WI38 (cell line): ENCODE results near the gene VPS26C.

Experiments used
- H3K4me3 ChIP-seq: 2 replicates; pipeline ENCODE4 v1.5.1; 2011; ENCODE audit warnings: low read depth, mild to moderate bottlenecking, control low read depth, low read length
- CTCF ChIP-seq: IDR thresholded peaks from 2 replicates; pipeline ENCODE4 v1.5.1; 2012; ENCODE audit warnings: low read depth, mild to moderate bottlenecking, control low read depth, low read length

VPS26C gene

GRCh38 chr21:37220433-37220980 is 46.6 kb downstream of the VPS26C start:
- TF ChIP-seq CTCF: no peak
- H3K4me3 ChIP-seq: peak overlapping the region; percentile 61

GRCh38 chr21:37219761-37220432 is 47.2 kb downstream of the VPS26C start:
- peak overlapping the region; percentile 61 for H3K4me3 ChIP-seq
- TF ChIP-seq CTCF: no peak

GRCh38 chr21:37214952-37215351 is 52.2 kb downstream of the VPS26C start:
- TF ChIP-seq CTCF: no peak
- H3K4me3 ChIP-seq: no peak overlapping the region

- H3K4me3 ChIP-seq: no peak overlapping the region
- no peak for TF ChIP-seq CTCF
Observed at GRCh38 chr21:37210799-37211198, 56.3 kb downstream of the VPS26C start.

GRCh38 chr21:37210130-37210529 is 57.0 kb downstream of the VPS26C start:
- TF ChIP-seq CTCF: no peak
- no peak overlapping the region for H3K4me3 ChIP-seq

GRCh38 chr21:37208741-37209225 is 58.4 kb downstream of the VPS26C start:
- no peak overlapping the region for H3K4me3 ChIP-seq
- no peak for TF ChIP-seq CTCF

GRCh38 chr21:37208056-37208721 is 58.9 kb downstream of the VPS26C start:
- H3K4me3 ChIP-seq: no peak overlapping the region
- TF ChIP-seq CTCF: no peak
